ENCODE results near the gene KCTD4. TPM values are rescaled to one million over a fixed set of nuclear protein-coding genes. Genes with fewer than 3 reads are reported as not detected.
A peak's percentile ranks its signal among the peaks of the same experiment; 100 is the strongest.
"Not testable (repeated sequence)": the region's sequence is repeated elsewhere in the genome, so short reads cannot be mapped to it uniquely, and the experiment has no call there.

KCTD4 gene
- total RNA-seq, result under 1 TPM in 1 of 4 donors, not detected in 3; 0.78 TPM

DNA sequence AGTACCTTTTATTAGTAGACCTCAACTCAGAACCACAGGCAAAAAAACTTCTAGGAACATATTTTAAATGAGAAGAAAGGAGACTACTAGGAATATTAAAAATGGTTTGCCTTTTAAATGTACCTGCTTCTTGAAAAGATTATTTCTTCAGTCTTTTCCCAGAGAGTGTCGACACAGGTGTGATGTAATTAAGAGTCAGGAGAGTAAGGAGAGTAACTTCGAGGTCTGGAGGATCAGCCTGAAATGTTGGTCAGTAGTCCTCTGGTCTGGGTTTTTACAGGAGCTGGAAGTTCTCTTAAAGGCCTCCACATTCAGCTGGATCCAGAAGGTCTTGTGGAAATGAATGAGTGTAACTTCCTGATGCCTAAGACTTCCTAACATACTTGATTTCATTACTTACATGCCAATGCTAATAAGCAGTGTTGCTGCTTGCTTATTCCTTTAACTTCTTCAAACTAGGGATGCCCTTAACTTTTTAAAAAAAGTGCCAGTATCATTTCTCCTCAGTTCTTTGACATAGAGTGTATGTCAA lies at the start of gene KCTD4:
TSS of gene KCTD4 (minus strand) at position 345 of the 532 bp plus-strand sequence. CDS start 6,478 bp downstream, outside the sequence.
- Histone ChIP-seq H3K36me3 (peaks cover 0 to 4% of the 10 kb centered on the region in 2 donors), H3K27me3 (no peaks in the 10 kb centered on the region), H3K27ac (no peak within 1 kb of the TSS), H3K4me3 (no peak within 1 kb of the TSS), H3K9me3 (no peaks in the 10 kb centered on the region), H3K4me1 (peaks cover 0 to 7% (median 0%) of the 10 kb centered on the region in 3 donors)
- TF ChIP-seq EP300 (IDR thresholded peaks at IDR 0.05) (no peak), POLR2A (IDR thresholded peaks at IDR 0.05) (no peak), POLR2AphosphoS5 (IDR thresholded peaks at IDR 0.05) (no peak)
- TF ChIP-seq, protein P1, sequence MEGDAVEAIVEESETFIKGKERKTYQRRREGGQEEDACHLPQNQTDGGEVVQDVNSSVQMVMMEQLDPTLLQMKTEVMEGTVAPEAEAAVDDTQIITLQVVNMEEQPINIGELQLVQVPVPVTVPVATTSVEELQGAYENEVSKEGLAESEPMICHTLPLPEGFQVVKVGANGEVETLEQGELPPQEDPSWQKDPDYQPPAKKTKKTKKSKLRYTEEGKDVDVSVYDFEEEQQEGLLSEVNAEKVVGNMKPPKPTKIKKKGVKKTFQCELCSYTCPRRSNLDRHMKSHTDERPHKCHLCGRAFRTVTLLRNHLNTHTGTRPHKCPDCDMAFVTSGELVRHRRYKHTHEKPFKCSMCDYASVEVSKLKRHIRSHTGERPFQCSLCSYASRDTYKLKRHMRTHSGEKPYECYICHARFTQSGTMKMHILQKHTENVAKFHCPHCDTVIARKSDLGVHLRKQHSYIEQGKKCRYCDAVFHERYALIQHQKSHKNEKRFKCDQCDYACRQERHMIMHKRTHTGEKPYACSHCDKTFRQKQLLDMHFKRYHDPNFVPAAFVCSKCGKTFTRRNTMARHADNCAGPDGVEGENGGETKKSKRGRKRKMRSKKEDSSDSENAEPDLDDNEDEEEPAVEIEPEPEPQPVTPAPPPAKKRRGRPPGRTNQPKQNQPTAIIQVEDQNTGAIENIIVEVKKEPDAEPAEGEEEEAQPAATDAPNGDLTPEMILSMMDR (IDR thresholded peaks at IDR 0.05), result no peak
- WGBS, 2 donors (ENCODE audit: low coverage in 1 of 2), result 79 to 100% methylated on average over 1 to 2 of the region's 2 CpGs
- ATAC-seq, result no peak

DNA sequence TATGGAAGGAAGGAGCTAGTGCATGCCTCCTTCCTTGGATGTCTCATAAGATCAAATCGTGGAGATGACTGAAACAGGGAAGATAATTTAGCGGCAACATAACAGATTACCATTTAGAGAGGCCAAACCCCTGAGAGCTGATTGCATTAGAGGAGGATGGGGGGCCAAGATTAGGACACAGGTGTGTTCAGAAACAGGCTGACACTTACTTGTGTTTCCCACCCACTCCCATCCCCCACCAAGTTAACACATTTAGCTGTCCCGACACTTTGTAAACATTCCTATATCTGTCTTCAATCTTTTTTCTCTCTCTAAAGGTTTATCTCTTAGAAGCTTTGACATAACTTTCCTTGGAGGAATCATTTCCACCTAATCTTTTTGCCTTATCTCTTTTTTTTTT lies 48.8 kb upstream of the KCTD4 start:
- Histone ChIP-seq H3K36me3 (peaks cover 0 to 15% of the 10 kb centered on the region in 2 donors), H3K27ac (no peak overlapping the region), H3K4me3 (no peak overlapping the region), H3K9me3 (no peaks in the 10 kb centered on the region), H3K4me1 (peaks cover 0 to 22% (median 0%) of the 10 kb centered on the region in 3 donors), H3K27me3 (no peaks in the 10 kb centered on the region)
- 60 to 76% methylated on average over 3 of the region's 3 CpGs for WGBS, 2 donors (ENCODE audit: low coverage in 1 of 2)
- ATAC-seq, result no peak
- TF ChIP-seq EP300 (IDR thresholded peaks at IDR 0.05) (no peak), POLR2AphosphoS5 (IDR thresholded peaks at IDR 0.05) (no peak), POLR2A (IDR thresholded peaks at IDR 0.05) (no peak)
- TF ChIP-seq, protein P1 (IDR thresholded peaks at IDR 0.05), result no peak

DNA sequence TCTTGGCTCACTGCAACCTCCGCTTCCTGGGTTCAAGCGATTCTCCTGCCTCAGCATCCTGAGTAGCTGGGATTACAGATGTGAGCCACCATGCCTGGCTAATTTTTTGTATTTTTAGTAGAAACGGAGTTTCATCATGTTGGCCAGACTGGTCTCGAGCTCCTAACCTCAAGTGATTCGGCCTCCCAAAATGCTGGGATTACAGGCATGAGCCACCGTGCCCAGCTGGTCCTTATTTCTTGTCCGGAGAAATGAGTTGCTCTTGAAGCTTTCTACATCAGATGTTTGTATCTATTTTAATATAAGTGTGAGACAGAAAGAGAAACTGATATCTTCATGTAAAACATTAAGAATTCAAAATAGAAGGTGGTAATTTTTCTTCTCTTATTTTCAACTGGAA lies 43.9 kb upstream of the KCTD4 start:
- not testable (repeated sequence) for H3K27ac ChIP-seq, H3K27me3 ChIP-seq, ATAC-seq, H3K36me3 ChIP-seq, H3K9me3 ChIP-seq, H3K4me3 ChIP-seq
- peaks cover 0 to 32% (median 4%) of the 10 kb centered on the region in 3 donors for H3K4me1 ChIP-seq
- 100% methylated on average over 7 of the region's 7 CpGs; no CpG with 5 or more reads in 1 of the 2 donors for WGBS, 2 donors (ENCODE audit: low coverage in 1 of 2)

DNA sequence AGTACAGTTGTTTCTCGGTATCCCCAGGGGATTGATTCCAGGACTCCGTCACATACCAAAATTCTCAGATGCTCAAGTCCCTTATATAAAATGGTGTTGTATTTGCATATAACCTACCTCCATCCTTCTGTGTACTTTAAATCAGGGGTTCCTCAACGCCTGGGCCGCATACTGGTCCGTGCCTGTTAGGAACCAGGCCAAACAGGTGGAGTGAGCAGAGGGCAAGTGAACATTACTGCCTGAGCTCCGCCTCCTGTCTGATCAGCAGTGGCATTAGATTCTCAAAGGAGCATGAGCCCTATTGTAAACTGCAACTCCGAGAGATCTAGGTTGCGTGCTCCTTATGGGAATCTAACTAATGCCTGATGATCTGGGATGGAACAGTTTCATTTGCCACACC lies 42.2 kb upstream of the KCTD4 start:
- 95 to 96% methylated on average over 5 to 7 of the region's 8 CpGs for WGBS, 2 donors (ENCODE audit: low coverage in 1 of 2)
- no peak for ATAC-seq
- Histone ChIP-seq H3K27me3 (no peaks in the 10 kb centered on the region), H3K36me3 (no peaks in the 10 kb centered on the region), H3K27ac (no peak overlapping the region), H3K9me3 (no peaks in the 10 kb centered on the region), H3K4me1 (peaks cover 0 to 27% (median 4%) of the 10 kb centered on the region in 3 donors), H3K4me3 (no peak overlapping the region)
- TF ChIP-seq EP300 (IDR thresholded peaks at IDR 0.05) (no peak), POLR2A (IDR thresholded peaks at IDR 0.05) (no peak), POLR2AphosphoS5 (IDR thresholded peaks at IDR 0.05) (no peak)
- TF ChIP-seq, protein P1 (IDR thresholded peaks at IDR 0.05), result no peak

DNA sequence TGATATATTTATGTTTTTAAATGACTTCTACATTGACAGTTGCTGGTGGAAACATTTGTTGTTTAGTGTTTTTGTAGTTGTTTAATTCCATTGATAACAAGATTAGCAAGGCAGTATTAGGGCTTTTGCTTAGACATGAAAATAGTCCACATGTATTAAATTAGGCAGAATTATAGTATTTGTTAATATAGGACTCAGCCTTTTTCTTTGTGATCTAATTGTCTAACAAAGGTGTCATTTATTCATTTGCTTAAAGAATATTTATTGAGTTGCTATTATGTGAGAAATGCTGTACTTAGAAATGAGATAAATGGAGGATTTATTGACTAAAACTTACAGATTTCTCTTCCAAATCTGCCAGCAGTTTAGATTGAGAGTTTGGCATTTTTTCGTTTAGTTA lies 41.7 kb upstream of the KCTD4 start:
- Histone ChIP-seq H3K27me3 (no peaks in the 10 kb centered on the region), H3K9me3 (no peaks in the 10 kb centered on the region), H3K27ac (peak overlapping the region in 1 of 4 donors; percentile 9), H3K4me3 (no peak overlapping the region), H3K36me3 (no peaks in the 10 kb centered on the region), H3K4me1 (peaks cover 0 to 27% (median 4%) of the 10 kb centered on the region in 3 donors)
- WGBS, 2 donors (ENCODE audit: low coverage in 1 of 2), result 67 to 86% methylated on average over 1 of the region's 1 CpG
- TF ChIP-seq POLR2AphosphoS5 (IDR thresholded peaks at IDR 0.05) (no peak), POLR2A (IDR thresholded peaks at IDR 0.05) (no peak), EP300 (IDR thresholded peaks at IDR 0.05) (no peak)
- TF ChIP-seq, protein P1 (IDR thresholded peaks at IDR 0.05), result no peak
- ATAC-seq, result no peak

Measured in gastroesophageal sphincter (tissue), 4 donors.